Stimulated activated CD8-positive, alpha-beta memory T cell treated with anti-CD3 and anti-CD28 coated beads, Interleukin-7, amount 100 ng/mL, for 4 hours (primary cell): ENCODE results near the gene ZBTB7B.

ENCODE experiments used
- DNase-seq, 2 donors: peaks; one replicate each; pipeline ENCODE4 v3.0.0-alpha.2; 2020; ENCODE audit warnings: low read depth in 2 of 2

The ZBTB7B gene

GRCh38 chr1:155017041-155017945, 14.7 kb downstream of the ZBTB7B start:
- DNase-seq: peak; percentile 84 to 90

GRCh38 chr1:155017946-155018316, 15.3 kb downstream of the ZBTB7B start:
- DNase-seq: no peak

- no peak for DNase-seq
These were observed 16.2 kb downstream of the ZBTB7B start for GRCh38 chr1:155018617-155019348.

- DNase-seq: no peak
These were observed 17.0 kb downstream of the ZBTB7B start for GRCh38 chr1:155019377-155020245.

GRCh38 chr1:155022136-155022926, 19.7 kb downstream of the ZBTB7B start:
- no peak for DNase-seq

- DNase-seq: no peak
These were observed 20.3 kb downstream of the ZBTB7B start for GRCh38 chr1:155022927-155023236.

GRCh38 chr1:155023627-155024026, 21.0 kb downstream of the ZBTB7B start:
- no peak for DNase-seq

- no peak for DNase-seq
These were observed 21.7 kb downstream of the ZBTB7B start for GRCh38 chr1:155024315-155024714.

- no peak for DNase-seq
These were observed 23.6 kb downstream of the ZBTB7B start for GRCh38 chr1:155026154-155026553.

GRCh38 chr1:155026588-155026987, 24.0 kb downstream of the ZBTB7B start:
- no peak for DNase-seq

- DNase-seq: no peak
These were observed 27.1 kb downstream of the ZBTB7B start for GRCh38 chr1:155029513-155030242.

GRCh38 chr1:155030243-155030795, 27.7 kb downstream of the ZBTB7B start:
- DNase-seq: no peak

GRCh38 chr1:155030899-155031298, 28.3 kb downstream of the ZBTB7B start:
- DNase-seq: no peak

GRCh38 chr1:155032886-155033285, 30.3 kb downstream of the ZBTB7B start:
- no peak for DNase-seq

GRCh38 chr1:155033524-155033923, 30.9 kb downstream of the ZBTB7B start, which contains the start of the genes DCST1 and DCST2:
DCST1 (plus strand) TSS chr1:155033824; CDS start chr1:155034037, 213 bp downstream.
DCST2 (minus strand) TSS chr1:155033781; CDS start chr1:155033701, 80 bp downstream.
- no peak for DNase-seq

GRCh38 chr1:155034318-155035208, 32.0 kb downstream of the ZBTB7B start:
- DNase-seq: no peak

GRCh38 chr1:155035936-155036335, 33.3 kb downstream of the ZBTB7B start:
- DNase-seq: no peak

GRCh38 chr1:155037043-155037442, 34.4 kb downstream of the ZBTB7B start:
- no peak for DNase-seq

- no peak for DNase-seq
These were observed 35.3 kb downstream of the ZBTB7B start for GRCh38 chr1:155037851-155038441.
